Measurements from ENCODE around the gene UBE2R2. TPM values are rescaled to one million over a fixed set of nuclear protein-coding genes. Genes with fewer than 3 reads are reported as not detected.

Gene UBE2R2
- total RNA-seq, 1 experiment from 2014 or later: 52.1 TPM

- H3K4me1 ChIP-seq (ENCODE audit: insufficient read depth, low read length): no peaks in the 10 kb centered on the region
- no peaks in the 10 kb centered on the region for H3K79me2 ChIP-seq (ENCODE audit: insufficient read depth, low read length)
- H2AK5ac ChIP-seq (ENCODE audit: insufficient read length, low read length): no peak overlapping the region
- no peak overlapping the region for H4K5ac ChIP-seq (ENCODE audit: insufficient read length, low read depth, low read length)
- H4K8ac ChIP-seq (replicated peaks; ENCODE audit: insufficient read length, low read depth, low read length): no peak overlapping the region
- H2AFZ ChIP-seq (ENCODE audit: low read length): no peak overlapping the region
- no peaks in the 10 kb centered on the region for H3K23me2 ChIP-seq (ENCODE audit: insufficient read length, low read depth, low read length, poor library complexity, severe bottlenecking)
- H3K14ac ChIP-seq (ENCODE audit: insufficient read depth, low read length): no peak overlapping the region
- Mint-ChIP-seq H3K36me3 (ENCODE audit: insufficient read depth in 1 of 3, low read depth in 3 of 3) (no peaks in the 10 kb centered on the region), H3K27ac (no peak overlapping the region), H3K4me3 (no peak overlapping the region), H3K4me1 (peaks cover 3 to 5% of the 10 kb centered on the region in 2 experiments), H3K9me3 (no peaks in the 10 kb centered on the region), H3K27me3 (ENCODE audit: low read depth) (no peaks in the 10 kb centered on the region; the same call in 1 of the 2 replicates)
- H3K9ac ChIP-seq (ENCODE audit: extremely low read depth, insufficient read length, low read length): no peak overlapping the region
- H3K4ac ChIP-seq (ENCODE audit: low read depth, low read length): no peak overlapping the region
- TF ChIP-seq, protein P1, sequence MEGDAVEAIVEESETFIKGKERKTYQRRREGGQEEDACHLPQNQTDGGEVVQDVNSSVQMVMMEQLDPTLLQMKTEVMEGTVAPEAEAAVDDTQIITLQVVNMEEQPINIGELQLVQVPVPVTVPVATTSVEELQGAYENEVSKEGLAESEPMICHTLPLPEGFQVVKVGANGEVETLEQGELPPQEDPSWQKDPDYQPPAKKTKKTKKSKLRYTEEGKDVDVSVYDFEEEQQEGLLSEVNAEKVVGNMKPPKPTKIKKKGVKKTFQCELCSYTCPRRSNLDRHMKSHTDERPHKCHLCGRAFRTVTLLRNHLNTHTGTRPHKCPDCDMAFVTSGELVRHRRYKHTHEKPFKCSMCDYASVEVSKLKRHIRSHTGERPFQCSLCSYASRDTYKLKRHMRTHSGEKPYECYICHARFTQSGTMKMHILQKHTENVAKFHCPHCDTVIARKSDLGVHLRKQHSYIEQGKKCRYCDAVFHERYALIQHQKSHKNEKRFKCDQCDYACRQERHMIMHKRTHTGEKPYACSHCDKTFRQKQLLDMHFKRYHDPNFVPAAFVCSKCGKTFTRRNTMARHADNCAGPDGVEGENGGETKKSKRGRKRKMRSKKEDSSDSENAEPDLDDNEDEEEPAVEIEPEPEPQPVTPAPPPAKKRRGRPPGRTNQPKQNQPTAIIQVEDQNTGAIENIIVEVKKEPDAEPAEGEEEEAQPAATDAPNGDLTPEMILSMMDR (conservative IDR thresholded peaks at IDR 0.05): peak; percentile 81
- H3K4me2 ChIP-seq (ENCODE audit: insufficient read depth, insufficient read length, low read length): no peak overlapping the region
- no peak overlapping the region for H2BK15ac ChIP-seq (ENCODE audit: low read depth, low read length)
- H2BK20ac ChIP-seq (ENCODE audit: low read depth, low read length, poor library complexity, severe bottlenecking): no peak overlapping the region
- no peak overlapping the region for H4K91ac ChIP-seq (ENCODE audit: insufficient read length, low read depth, low read length)
- DNase-seq: peak; percentile 74
- H2BK120ac ChIP-seq (ENCODE audit: low read depth, low read length, poor library complexity, severe bottlenecking): no peak overlapping the region
- no peaks in the 10 kb centered on the region for H3K9me3 ChIP-seq (ENCODE audit: control insufficient read depth, low read depth, low read length)
- no peak overlapping the region for H3K56ac ChIP-seq (ENCODE audit: insufficient read length, low read depth, low read length)
- no peak overlapping the region for H3T11ph ChIP-seq (ENCODE audit: low read length)
- no peak overlapping the region for H2BK5ac ChIP-seq (ENCODE audit: insufficient read length, low read length)
- H3K23ac ChIP-seq (ENCODE audit: insufficient read length, low read depth, low read length): no peak overlapping the region
- no peak overlapping the region for H2BK12ac ChIP-seq (ENCODE audit: insufficient read length, low read depth, low read length)
- no peaks in the 10 kb centered on the region for H3K79me1 ChIP-seq (ENCODE audit: insufficient read depth, low read depth, low read length, poor library complexity, severe bottlenecking)
- no peak overlapping the region for H3K18ac ChIP-seq (ENCODE audit: insufficient read length, low read depth, low read length)
- H3K27ac ChIP-seq (ENCODE audit: insufficient read length, low read depth, low read length): no peak overlapping the region
- no CpG with 5 or more reads among the region's 6 CpGs for WGBS (ENCODE audit: extremely low coverage, insufficient read length, low lambda C conversion rate)
- no peaks in the 10 kb centered on the region for H3K27me3 ChIP-seq (ENCODE audit: insufficient read depth, low read length)
- H4K20me1 ChIP-seq (ENCODE audit: control insufficient read depth, insufficient read depth, insufficient read length): no peaks in the 10 kb centered on the region
Observed at GRCh38 chr9:33778700-33779351, 38.1 kb upstream of the UBE2R2 start.
